Stimulated activated CD8-positive, alpha-beta memory T cell treated with anti-CD3 and anti-CD28 coated beads, Interleukin-15, amount 100 ng/mL, for 24 hours (primary cell): Measurements from ENCODE around the gene MINAR2.

Experiments used
- DNase-seq: peaks from one replicate; pipeline ENCODE4 v3.0.0-alpha.2; 2020; ENCODE audit warnings: low read depth

The MINAR2 gene

DNA sequence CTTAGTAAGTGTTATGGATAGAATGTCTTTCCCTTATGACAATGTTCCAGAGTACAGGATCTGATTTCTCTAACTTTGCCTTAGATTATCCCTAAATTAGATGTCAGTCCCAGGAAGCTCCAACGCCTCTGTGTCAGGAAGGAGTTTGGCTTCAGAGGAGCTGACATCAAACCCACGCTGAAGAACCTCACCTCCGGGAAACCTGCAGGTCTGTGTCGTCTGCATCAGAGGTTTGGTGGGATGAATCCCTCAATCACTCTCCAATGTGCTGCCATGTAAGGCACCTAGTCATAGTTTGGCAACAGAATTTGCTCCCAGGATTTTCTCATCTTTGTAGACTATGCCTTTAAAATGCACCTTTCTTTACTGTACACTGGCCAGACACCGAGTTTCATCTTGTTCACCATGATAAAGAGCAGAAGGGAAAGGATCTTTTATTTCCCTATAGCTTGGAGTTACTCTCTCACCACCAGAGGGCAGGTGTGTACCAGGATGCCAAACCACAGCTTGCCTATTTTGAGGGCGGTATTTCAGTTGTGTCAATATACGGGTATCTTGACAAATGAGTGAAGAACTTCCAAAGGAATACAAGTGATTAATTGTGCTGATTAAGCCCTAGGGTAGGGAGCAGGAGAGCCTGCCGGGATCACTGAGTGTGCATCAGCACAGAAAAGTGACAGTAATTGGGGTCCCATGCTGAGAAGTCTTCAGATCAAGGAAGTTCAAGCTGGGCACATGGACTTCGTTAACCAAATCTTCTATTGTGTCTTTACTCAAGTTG lies 23.4 kb downstream of the MINAR2 start:
- no peak for DNase-seq

- DNase-seq = no peak
Measured at GRCh38 chr5:129773376-129773775, 25.5 kb downstream of the MINAR2 start.

- DNase-seq = no peak
Measured at GRCh38 chr5:129781594-129781993, 33.7 kb downstream of the MINAR2 start.

GRCh38 chr5:129803403-129803802 lies 55.5 kb downstream of the MINAR2 start:
- no peak for DNase-seq

DNA sequence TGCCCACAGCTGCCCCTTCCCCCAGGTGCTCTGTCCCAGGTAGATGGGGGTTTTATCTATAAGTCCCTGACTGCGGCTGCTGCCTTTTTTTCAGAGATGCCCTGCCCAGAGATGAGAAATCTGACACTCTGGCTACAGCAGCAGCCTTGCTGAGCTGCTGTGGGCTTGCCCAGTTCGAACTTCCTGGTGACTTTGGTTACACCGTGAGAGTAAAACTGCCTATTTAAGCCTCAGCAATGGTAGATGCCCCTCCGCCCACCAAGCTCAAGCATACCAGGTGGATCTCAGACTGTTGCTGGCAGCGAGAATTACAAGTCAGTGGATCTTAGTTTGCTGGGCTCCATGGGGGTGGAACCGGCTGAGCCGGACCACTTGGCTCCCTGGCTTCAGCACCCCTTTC lies 56.8 kb downstream of the MINAR2 start:
- DNase-seq = no peak

DNA sequence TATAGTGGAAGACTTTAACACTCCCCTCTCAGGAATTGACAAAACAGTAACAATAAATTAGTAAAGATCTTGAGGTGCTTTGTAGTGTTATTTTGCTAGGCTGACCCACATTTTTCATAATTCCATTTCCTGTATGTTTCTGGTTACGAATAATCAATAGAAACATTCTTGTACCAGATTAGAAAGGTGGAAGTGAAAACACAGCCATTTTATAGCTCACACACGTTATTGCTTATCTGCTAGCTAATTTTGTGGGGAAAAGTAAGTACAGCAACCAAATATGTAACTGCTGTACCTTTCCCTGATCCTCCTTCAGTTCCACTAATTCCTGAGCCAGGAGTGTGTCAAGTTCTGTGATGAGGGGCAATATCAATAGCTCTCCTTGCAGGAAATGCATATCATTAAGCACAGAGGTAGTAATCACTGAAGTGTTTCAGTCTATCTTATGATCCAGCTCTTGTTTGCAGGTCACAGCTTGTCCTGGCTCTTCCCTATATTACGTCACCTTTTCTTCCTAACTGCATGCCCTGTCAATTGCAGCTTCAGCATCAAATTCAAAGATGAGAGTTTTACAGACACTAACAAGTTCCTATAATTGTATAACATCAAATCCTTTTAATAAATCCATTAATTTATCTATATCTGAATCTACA lies 59.4 kb downstream of the MINAR2 start:
- DNase-seq = no peak
